NCI-H2196 treated with DMSO at 0.1 percent for 48 hours (cell line): Measurements from ENCODE around the gene FOXL2.
A peak's percentile ranks its signal among the peaks of the same experiment; 100 is the strongest.
"Not testable (repeated sequence)": the region's sequence is repeated elsewhere in the genome, so short reads cannot be mapped to it uniquely, and the experiment has no call there.

Experiments
- DNase-seq: peaks from one replicate; lab custom pipeline; 2025; ENCODE audit not compliant: unreplicated experiment; lab: John Stamatoyannopoulos, UW

The FOXL2 gene

GRCh38 chr3:138933981-138934691 lies 12.8 kb downstream of the FOXL2 start:
- no peak for DNase-seq

GRCh38 chr3:138933068-138933668 lies 13.8 kb downstream of the FOXL2 start:
- DNase-seq = no peak

- no peak for DNase-seq
Measured at GRCh38 chr3:138928727-138929372, 18.1 kb downstream of the FOXL2 start.

- DNase-seq = peak; percentile 71
Measured at GRCh38 chr3:138923531-138923994, 23.4 kb downstream of the FOXL2 start.

- DNase-seq = not testable (repeated sequence)
Measured at GRCh38 chr3:138922400-138922799, 24.5 kb downstream of the FOXL2 start.

- no peak for DNase-seq
Measured at GRCh38 chr3:138921316-138922292, 25.3 kb downstream of the FOXL2 start.

- no peak for DNase-seq
Measured at GRCh38 chr3:138919325-138919724, 27.6 kb downstream of the FOXL2 start.

- no peak for DNase-seq
Measured at GRCh38 chr3:138916824-138917223, 30.1 kb downstream of the FOXL2 start.

- peak; percentile 86 for DNase-seq
Measured at GRCh38 chr3:138915503-138916498, 31.1 kb downstream of the FOXL2 start.

- no peak for DNase-seq
Measured at GRCh38 chr3:138914870-138915502, 32.0 kb downstream of the FOXL2 start.

- DNase-seq = no peak
Measured at GRCh38 chr3:138913766-138914165, 33.2 kb downstream of the FOXL2 start.

- DNase-seq = no peak
Measured at GRCh38 chr3:138912237-138912636, 34.7 kb downstream of the FOXL2 start.

GRCh38 chr3:138911621-138912020 lies 35.3 kb downstream of the FOXL2 start:
- no peak for DNase-seq

GRCh38 chr3:138909904-138910303 lies 37.0 kb downstream of the FOXL2 start:
- DNase-seq = no peak

GRCh38 chr3:138908846-138909245 lies 38.1 kb downstream of the FOXL2 start:
- DNase-seq = no peak

- no peak for DNase-seq
Measured at GRCh38 chr3:138907539-138907938, 39.4 kb downstream of the FOXL2 start.

- DNase-seq = no peak
Measured at GRCh38 chr3:138902171-138902570, 44.8 kb downstream of the FOXL2 start.

- DNase-seq = no peak
Measured at GRCh38 chr3:138901567-138901966, 45.4 kb downstream of the FOXL2 start.

- DNase-seq = no peak
Measured at GRCh38 chr3:138899351-138899991, 47.5 kb downstream of the FOXL2 start.
